HepG2 (cell line): ENCODE results near the gene CD4. TPM values are rescaled to one million over a fixed set of nuclear protein-coding genes. Genes with fewer than 3 reads are reported as not detected.

Source experiments
- ISL2 ChIP-seq: sonication (generic); formaldehyde crosslinking; IDR thresholded peaks from 2 replicates; pipeline ENCODE4 v1.5.0; 2020; ENCODE audit warnings: missing genetic modification reagents
- JUN ChIP-seq: sonication (generic); formaldehyde crosslinking; IDR thresholded peaks from 2 replicates; pipeline ENCODE4 v1.4.0; 2020; ENCODE audit warnings: mild to moderate bottlenecking, missing genetic modification reagents
- KDM2A ChIP-seq: sonication (generic); formaldehyde crosslinking; IDR thresholded peaks from 2 replicates; pipeline ENCODE4 v1.4.0; 2020; ENCODE audit warnings: low read depth, missing genetic modification reagents, borderline replicate concordance
- NR0B2 ChIP-seq: sonication (generic); formaldehyde crosslinking; IDR thresholded peaks from 2 replicates; pipeline ENCODE4 v1.4.0; 2020; ENCODE audit warnings: mild to moderate bottlenecking, missing genetic modification reagents
- NR1H2 ChIP-seq: sonication (generic); formaldehyde crosslinking; IDR thresholded peaks from 2 replicates; pipeline ENCODE4 v1.8.1; 2022; ENCODE audit warnings: low read depth, missing genetic modification reagents, borderline replicate concordance
- RBM22 ChIP-seq: fragments of 200-400 bp; formaldehyde crosslinking; optimal IDR thresholded peaks from 2 replicates; pipeline ENCODE3; 2017; ENCODE audit warnings: mild to moderate bottlenecking, low read length, moderate library complexity
- RELA ChIP-seq: sonication (generic); formaldehyde crosslinking; IDR thresholded peaks from 2 replicates; pipeline ENCODE4 v1.4.0; 2020; ENCODE audit warnings: missing genetic modification reagents
- SMARCC2 ChIP-seq: fragments of 450-650 bp; IDR thresholded peaks from 2 replicates; pipeline ENCODE4 v1.6.1; 2017; ENCODE audit warnings: antibody characterized with exemption, mild to moderate bottlenecking
- SOX13 ChIP-seq, 3 experiments: fragments of 450-650 bp in 1 of 3; sonication (generic) in 1 of 3; formaldehyde crosslinking in 1 of 3; IDR thresholded peaks in 2 of 3; conservative IDR thresholded peaks in 1 of 3; 2 replicates each; pipeline versions ENCODE4 v1.5.0 to v1.6.1; 2016 to 2020; ENCODE audit warnings: antibody characterized with exemption in 1 of 3, mild to moderate bottlenecking in 1 of 3, missing compliant biosample characterization in 1 of 3, missing genetic modification reagents in 1 of 3, moderate library complexity in 1 of 3
- SOX6 ChIP-seq, 2 experiments: fragments of 450-650 bp in 1 of 2; sonication (generic) in 1 of 2; formaldehyde crosslinking in 1 of 2; IDR thresholded peaks; 2 replicates each; pipeline versions ENCODE4 v1.4.0 to v1.6.1; 2017 to 2020; ENCODE audit warnings: antibody characterized with exemption in 1 of 2, mild to moderate bottlenecking in 1 of 2, missing genetic modification reagents in 1 of 2
- SSRP1 ChIP-seq: IDR thresholded peaks from 2 replicates; pipeline ENCODE4 v1.6.1; 2016; ENCODE audit warnings: control low read depth
- ZBTB4 ChIP-seq: sonication (generic); formaldehyde crosslinking; IDR thresholded peaks from 2 replicates; pipeline ENCODE4 v1.4.0; 2020; ENCODE audit warnings: missing genetic modification reagents, mild to moderate bottlenecking, borderline replicate concordance
- ZHX1 ChIP-seq: sonication (generic); formaldehyde crosslinking; IDR thresholded peaks from 2 replicates; pipeline ENCODE4 v1.8.1; 2022; ENCODE audit warnings: low read depth, mild to moderate bottlenecking, missing genetic modification reagents
- ZNF3 ChIP-seq: IDR thresholded peaks from 2 replicates; pipeline ENCODE4 v1.7.0; 2017; ENCODE audit warnings: inconsistent platforms
- ZNF460 ChIP-seq: sonication (generic); formaldehyde crosslinking; IDR thresholded peaks from 2 replicates; pipeline ENCODE4 v1.5.1; 2020; ENCODE audit warnings: missing genetic modification reagents, mild to moderate bottlenecking, borderline replicate concordance
- ZNF567 ChIP-seq: sonication (generic); formaldehyde crosslinking; IDR thresholded peaks from 2 replicates; pipeline ENCODE4 v1.8.1; 2023; ENCODE audit warnings: mild to moderate bottlenecking, missing genetic modification reagents, borderline replicate concordance
- ZNF598 ChIP-seq: sonication (generic); formaldehyde crosslinking; IDR thresholded peaks from 2 replicates; pipeline ENCODE4 v1.5.1; 2020; ENCODE audit warnings: mild to moderate bottlenecking, missing genetic modification reagents, borderline replicate concordance
- ZNF772 ChIP-seq: sonication (generic); formaldehyde crosslinking; IDR thresholded peaks from 2 replicates; pipeline ENCODE4 v1.5.0; 2020; ENCODE audit warnings: mild to moderate bottlenecking, missing genetic modification reagents
- polyA plus RNA-seq, 8 experiments: library from polyadenylated mRNA; depleted of rRNA in 3 of 8; stranded (reverse) in 7 of 8; unstranded in 1 of 8; fragments of >200 nt; fragmentation: Illumina TruSeq in 4 of 8; extraction: Trizol in 4 of 8; gene quantifications; 2 replicates each; pipeline versions ENCODE4 v1.2.1 to v1.2.3, GENCODE V29; 2011 to 2016; ENCODE audit warnings: low read depth in 4 of 8, missing spikeins in 1 of 8, mixed read lengths in 1 of 8; ENCODE audit not compliant: insufficient read depth in 1 of 8
- total RNA-seq, 5 experiments: library from RNA; depleted of rRNA; stranded (reverse); fragments of >200 nt; fragmentation: Illumina TruSeq; extraction: Trizol; gene quantifications; 2 replicates each; pipeline ENCODE4 v1.2.3, GENCODE V29; 2016; ENCODE audit warnings: low read depth in 1 of 5
- TF ChIP-seq, protein P1 (sequence below): sonication (generic); formaldehyde crosslinking; IDR thresholded peaks from 2 replicates; pipeline ENCODE4 v1.4.0; 2020; ENCODE audit warnings: mild to moderate bottlenecking, low read depth, missing genetic modification reagents

CD4 gene
- total and polyA plus RNA-seq, 2 of the 13 experiments (the other 11 are each of a cell fraction or from before 2014, with no cell fraction given) = 0.07 to 0.95 TPM

GRCh38 chr12:6778574-6779550, 10.5 kb upstream of the CD4 start (continued):
- TF ChIP-seq ZHX1 (CRISPR knock-in tag) = no peak
- no peak for TF ChIP-seq ZNF598 (CRISPR knock-in tag)
- TF ChIP-seq ZBTB4 (CRISPR knock-in tag) = no peak
- TF ChIP-seq SOX6 (IDR thresholded peaks at IDR 0.05) = no peak
- TF ChIP-seq SOX6 (CRISPR knock-in tag; IDR thresholded peaks at IDR 0.05) = peak; percentile 72
- 0 out of 2 replicates have a peak, but pooled peaks have one; percentile 24 for TF ChIP-seq ZNF567 (CRISPR knock-in tag)
- no peak for TF ChIP-seq RBM22
- TF ChIP-seq SSRP1 (CRISPR knock-in tag) = no peak
- TF ChIP-seq, protein P1, sequence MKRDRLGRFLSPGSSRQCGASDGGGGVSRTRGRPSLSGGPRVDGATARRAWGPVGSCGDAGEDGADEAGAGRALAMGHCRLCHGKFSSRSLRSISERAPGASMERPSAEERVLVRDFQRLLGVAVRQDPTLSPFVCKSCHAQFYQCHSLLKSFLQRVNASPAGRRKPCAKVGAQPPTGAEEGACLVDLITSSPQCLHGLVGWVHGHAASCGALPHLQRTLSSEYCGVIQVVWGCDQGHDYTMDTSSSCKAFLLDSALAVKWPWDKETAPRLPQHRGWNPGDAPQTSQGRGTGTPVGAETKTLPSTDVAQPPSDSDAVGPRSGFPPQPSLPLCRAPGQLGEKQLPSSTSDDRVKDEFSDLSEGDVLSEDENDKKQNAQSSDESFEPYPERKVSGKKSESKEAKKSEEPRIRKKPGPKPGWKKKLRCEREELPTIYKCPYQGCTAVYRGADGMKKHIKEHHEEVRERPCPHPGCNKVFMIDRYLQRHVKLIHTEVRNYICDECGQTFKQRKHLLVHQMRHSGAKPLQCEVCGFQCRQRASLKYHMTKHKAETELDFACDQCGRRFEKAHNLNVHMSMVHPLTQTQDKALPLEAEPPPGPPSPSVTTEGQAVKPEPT (CRISPR knock-in tag) = no peak
- TF ChIP-seq ISL2 (CRISPR knock-in tag) = peak; percentile 68; the same call in 1 of the 2 replicates
- peak; percentile 65; the same call in 1 of the 2 replicates for TF ChIP-seq RELA (CRISPR knock-in tag)
- TF ChIP-seq JUN (CRISPR knock-in tag) = 0 out of 2 replicates have a peak, but pooled peaks have one; percentile 29
- TF ChIP-seq ZNF3 (CRISPR knock-in tag) = no peak
- peak; percentile 41; the same call in 1 of the 2 replicates for TF ChIP-seq ZNF772
- no peak for TF ChIP-seq SMARCC2
- TF ChIP-seq KDM2A (CRISPR knock-in tag) = peak; percentile 78
- TF ChIP-seq SOX13 (IDR thresholded peaks at IDR 0.05) = no peak
- TF ChIP-seq SOX13 (CRISPR knock-in tag; conservative IDR thresholded peaks at IDR 0.05 in 1 of 2, IDR thresholded peaks at IDR 0.05 in 1 of 2) = peak in 1 of 2 experiments; percentile 48; a peak in 1 of 4 replicates
- no peak for TF ChIP-seq NR1H2 (CRISPR knock-in tag)
- no peak; the same call in 1 of the 2 replicates for TF ChIP-seq ZNF460 (CRISPR knock-in tag)
- TF ChIP-seq NR0B2 (CRISPR knock-in tag) = 0 out of 2 replicates have a peak, but pooled peaks have one; percentile 25
